HL-60 (cell line): ENCODE measurements around the gene CNTNAP2.

ENCODE experiments used
- CTCF ChIP-seq: IDR thresholded peaks from one replicate; pipeline ENCODE4 v1.5.1; 2011; ENCODE audit warnings: low read length, control low read depth, inconsistent platforms; ENCODE audit not compliant: insufficient read depth
- GABPA ChIP-seq: IDR thresholded peaks from 2 replicates; pipeline ENCODE4 v1.6.1; 2012; ENCODE audit warnings: low read depth
- POLR2AphosphoS5 ChIP-seq: IDR thresholded peaks from 2 replicates; pipeline ENCODE4 v1.6.1; 2012; ENCODE audit warnings: low read depth
- REST ChIP-seq: IDR thresholded peaks from 2 replicates; pipeline ENCODE4 v1.6.1; 2012; ENCODE audit warnings: low read depth; ENCODE audit not compliant: insufficient replicate concordance
- SPI1 ChIP-seq: IDR thresholded peaks from 2 replicates; pipeline ENCODE4 v1.6.1; 2012; ENCODE audit warnings: low read depth, mild to moderate bottlenecking, borderline replicate concordance

GRCh38 chr7:147423875-147424274, 1307.3 kb downstream of the CNTNAP2 start:
- TF ChIP-seq CTCF (no peak), POLR2AphosphoS5 (no peak), REST (no peak), GABPA (no peak), SPI1 (no peak)
